Vagina (tissue), 2 donors: ENCODE measurements around the gene HTT-AS. TPM values are rescaled to one million over a fixed set of nuclear protein-coding genes. Genes with fewer than 3 reads are reported as not detected.

Source experiments
- DNase-seq, 2 donors: peaks; one replicate each; pipeline ENCODE4 v3.0.0-alpha.2; 2017; ENCODE audit errors: extremely low spot score in 2 of 2
- H3K27ac ChIP-seq: fragments of 200-600 bp; sonication (generic); one replicate; pipeline ENCODE4 v1.5.1; 2019
- H3K27me3 ChIP-seq: fragments of 200-600 bp; sonication (generic); one replicate; pipeline ENCODE4 v1.5.1; 2019
- H3K36me3 ChIP-seq, 2 donors: fragments of 200-600 bp; sonication (generic); one replicate each; pipeline ENCODE4 v1.5.1; 2017 to 2019
- H3K4me1 ChIP-seq: fragments of 200-600 bp; sonication (generic); one replicate; pipeline ENCODE4 v1.5.1; 2019
- H3K4me3 ChIP-seq, 2 donors: fragments of 200-600 bp; sonication (generic); 1 replicate in 1 of 2; 2 replicates in 1 of 2; pipeline ENCODE4 v1.5.1; 2016 to 2019
- H3K9me3 ChIP-seq: fragments of 200-600 bp; sonication (generic); one replicate; pipeline ENCODE4 v1.5.1; 2019
- CTCF ChIP-seq, 3 experiments: fragments of 450-650 bp in 2 of 3; fragments of 200-600 bp in 1 of 3; sonication (generic) in 1 of 3; IDR thresholded peaks; one replicate each; pipeline ENCODE4 v1.5.1; 2017 to 2019; ENCODE audit warnings: antibody characterized with exemption in 3 of 3, mild to moderate bottlenecking in 2 of 3, moderate library complexity in 2 of 3
- POLR2A ChIP-seq, 2 donors: fragments of 450-650 bp; IDR thresholded peaks; one replicate each; pipeline ENCODE4 v1.6.1; 2017; ENCODE audit warnings: antibody characterized with exemption in 2 of 2, mild to moderate bottlenecking in 2 of 2, moderate library complexity in 2 of 2
- POLR2AphosphoS5 ChIP-seq, 2 donors: sonication (generic); formaldehyde crosslinking; IDR thresholded peaks; one replicate each; pipeline ENCODE4 v1.9.0; 2017; ENCODE audit warnings: antibody characterized with exemption in 2 of 2, mild to moderate bottlenecking in 2 of 2, low read depth in 1 of 2; ENCODE audit not compliant: insufficient read depth in 1 of 2
- intact Hi-C: fragments of 100-400 bp; cut with DNase I; formaldehyde crosslinking; loops from one replicate; pipeline ENCODE4 v1.15.1; 2023
- total RNA-seq: library from RNA; depleted of rRNA; stranded (reverse); fragments of >200 nt; gene quantifications from one replicate; pipeline ENCODE4 v1.2.3, GENCODE V29; 2016

The HTT-AS gene
- total RNA-seq, 1 donor from 2014 or later = not detected

- H3K4me1 ChIP-seq = no peaks in the 10 kb centered on the region
- H3K36me3 ChIP-seq = no peaks in the 10 kb centered on the region
- DNase-seq = no peak
- H3K4me3 ChIP-seq = no peak overlapping the region
- intact Hi-C loops = no loop called here
- H3K27ac ChIP-seq = no peak overlapping the region
- TF ChIP-seq POLR2A (IDR thresholded peaks at IDR 0.05) = no peak
- TF ChIP-seq CTCF (IDR thresholded peaks at IDR 0.05) = no peak
- no peak for TF ChIP-seq POLR2AphosphoS5 (IDR thresholded peaks at IDR 0.05; ENCODE audit: insufficient read depth in 1 of 2, low read depth in 1 of 2)
- no peaks in the 10 kb centered on the region for H3K9me3 ChIP-seq
- H3K27me3 ChIP-seq = no peaks in the 10 kb centered on the region
Observed at GRCh38 chr4:3031357-3032082, 42.8 kb downstream of the HTT-AS start.

GRCh38 chr4:3030566-3031356, 43.6 kb downstream of the HTT-AS start:
- H3K27me3 ChIP-seq = no peaks in the 10 kb centered on the region
- H3K27ac ChIP-seq = no peak overlapping the region
- H3K4me3 ChIP-seq = no peak overlapping the region
- no peaks in the 10 kb centered on the region for H3K9me3 ChIP-seq
- intact Hi-C loops = no loop called here
- no peaks in the 10 kb centered on the region for H3K4me1 ChIP-seq
- no peaks in the 10 kb centered on the region for H3K36me3 ChIP-seq
- no peak for DNase-seq
- TF ChIP-seq CTCF (IDR thresholded peaks at IDR 0.05) (no peak), POLR2A (IDR thresholded peaks at IDR 0.05) (no peak), POLR2AphosphoS5 (IDR thresholded peaks at IDR 0.05; ENCODE audit: insufficient read depth in 1 of 2, low read depth in 1 of 2) (no peak)

- DNase-seq = no peak
- intact Hi-C loops = no loop called here
- Histone ChIP-seq H3K4me1 (no peaks in the 10 kb centered on the region), H3K9me3 (no peaks in the 10 kb centered on the region), H3K4me3 (no peak overlapping the region), H3K27ac (no peak overlapping the region), H3K36me3 (no peaks in the 10 kb centered on the region), H3K27me3 (no peaks in the 10 kb centered on the region)
- no peak for TF ChIP-seq POLR2A (IDR thresholded peaks at IDR 0.05)
- TF ChIP-seq POLR2AphosphoS5 (IDR thresholded peaks at IDR 0.05; ENCODE audit: insufficient read depth in 1 of 2, low read depth in 1 of 2) = no peak
- no peak for TF ChIP-seq CTCF (IDR thresholded peaks at IDR 0.05)
Observed at GRCh38 chr4:3029464-3029863, 44.9 kb downstream of the HTT-AS start.

- H3K4me3 ChIP-seq = no peak overlapping the region
- H3K9me3 ChIP-seq = no peaks in the 10 kb centered on the region
- no peaks in the 10 kb centered on the region for H3K27me3 ChIP-seq
- TF ChIP-seq POLR2AphosphoS5 (IDR thresholded peaks at IDR 0.05; ENCODE audit: insufficient read depth in 1 of 2, low read depth in 1 of 2) = no peak
- no peak for TF ChIP-seq POLR2A (IDR thresholded peaks at IDR 0.05)
- no peak for TF ChIP-seq CTCF (IDR thresholded peaks at IDR 0.05)
- no peaks in the 10 kb centered on the region for H3K4me1 ChIP-seq
- no peak for DNase-seq
- intact Hi-C loops = no loop called here
- no peak overlapping the region for H3K27ac ChIP-seq
- no peaks in the 10 kb centered on the region for H3K36me3 ChIP-seq
Observed at GRCh38 chr4:3026540-3026939, 47.8 kb downstream of the HTT-AS start.

DNA sequence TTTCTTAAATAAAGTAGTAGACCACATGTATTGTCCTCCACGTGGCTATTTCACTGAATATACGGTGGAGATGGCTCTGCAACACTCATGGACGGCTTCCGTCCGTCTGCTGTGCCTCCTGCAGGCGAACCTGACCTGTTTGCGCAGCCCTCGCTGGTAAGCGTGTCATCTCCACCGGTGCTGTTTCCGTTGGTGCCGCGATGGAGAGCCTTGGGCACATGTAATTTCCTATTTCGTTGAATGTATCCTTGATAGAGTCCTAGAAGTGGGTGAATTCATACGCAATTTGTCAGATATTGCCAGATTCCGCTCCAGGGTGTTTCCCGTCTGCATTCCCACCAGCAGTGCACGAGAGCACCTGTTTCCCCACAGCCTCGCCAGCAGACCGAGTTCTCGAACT, 48.5 kb downstream of the HTT-AS start:
- Histone ChIP-seq H3K27me3 (no peaks in the 10 kb centered on the region), H3K9me3 (no peaks in the 10 kb centered on the region), H3K4me3 (no peak overlapping the region), H3K27ac (no peak overlapping the region), H3K36me3 (no peaks in the 10 kb centered on the region), H3K4me1 (no peaks in the 10 kb centered on the region)
- intact Hi-C loops = no loop called here
- no peak for DNase-seq
- TF ChIP-seq POLR2A (IDR thresholded peaks at IDR 0.05) (no peak), CTCF (IDR thresholded peaks at IDR 0.05) (no peak), POLR2AphosphoS5 (IDR thresholded peaks at IDR 0.05; ENCODE audit: insufficient read depth in 1 of 2, low read depth in 1 of 2) (no peak)
